NT2/D1 (cell line): ENCODE results near the gene OTOG.

Experiments
- SUZ12 ChIP-seq: IDR thresholded peaks from 2 replicates; pipeline ENCODE4 v1.6.1; 2011; ENCODE audit not compliant: insufficient read length, insufficient read depth; ENCODE audit errors: extremely low read depth
- YY1 ChIP-seq: IDR thresholded peaks from 2 replicates; pipeline ENCODE4 v1.6.1; 2011; ENCODE audit not compliant: insufficient read length, insufficient read depth
- ZNF274 ChIP-seq: IDR thresholded peaks from 2 replicates; pipeline ENCODE4 v1.6.1; 2011; ENCODE audit warnings: mild to moderate bottlenecking, low read depth, low read length

GRCh38 chr11:17553249-17553546 is 6.1 kb downstream of the OTOG start:
- no peak for TF ChIP-seq YY1
- TF ChIP-seq ZNF274: no peak
- no peak for TF ChIP-seq SUZ12
